GM18907 (cell line): Measurements from ENCODE around the gene LEAP2.
A peak's percentile ranks its signal among the peaks of the same experiment; 100 is the strongest.

Experiments
- ATAC-seq: cut with Tn5 transposase; IDR thresholded peaks from one replicate; pipeline ENCODE4 v1.9.1; 2021; ENCODE audit warnings: mild to moderate bottlenecking, moderate library complexity; ENCODE audit not compliant: unreplicated experiment

LEAP2 gene, protein sequence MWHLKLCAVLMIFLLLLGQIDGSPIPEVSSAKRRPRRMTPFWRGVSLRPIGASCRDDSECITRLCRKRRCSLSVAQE

DNA sequence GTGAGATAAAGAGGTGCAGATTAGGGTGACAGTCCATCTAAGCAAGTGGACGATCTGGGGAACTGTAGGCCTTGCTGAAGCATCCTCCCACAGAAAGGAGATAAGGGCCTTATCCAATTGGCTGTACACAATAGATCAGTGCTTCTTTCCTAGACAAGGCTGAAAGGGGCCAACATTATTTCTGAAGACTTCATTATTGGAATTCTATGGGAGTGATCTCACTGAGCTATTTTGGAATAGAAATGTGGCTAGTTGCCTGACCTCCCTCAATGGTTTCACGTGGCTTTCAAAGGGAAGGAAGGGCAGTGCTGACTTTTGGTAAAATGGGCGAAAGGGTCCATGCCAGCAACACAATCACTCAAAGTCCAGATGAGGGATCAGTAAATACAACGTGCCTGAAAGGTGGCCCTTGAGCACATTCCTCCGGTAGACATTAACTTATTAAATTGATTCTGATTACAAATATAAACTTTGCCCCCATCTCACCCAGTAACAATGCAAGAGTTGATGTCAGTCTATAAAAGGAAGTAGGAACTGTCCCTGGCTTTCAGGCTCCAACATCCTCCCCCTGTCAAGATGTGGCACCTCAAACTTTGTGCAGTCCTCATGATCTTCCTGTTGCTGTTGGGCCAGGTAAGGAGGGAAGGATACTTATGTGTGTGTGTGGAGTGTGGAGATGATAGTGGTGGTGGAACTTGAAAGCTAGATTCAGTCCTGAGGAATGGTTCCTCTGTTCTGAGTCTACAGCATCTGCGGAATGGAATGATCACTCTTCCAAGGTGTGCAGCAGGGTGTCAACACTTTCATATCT, at the start of gene LEAP2:
TSS of gene LEAP2 (plus strand) at position 550 of the 811 bp plus-strand sequence. CDS start at position 577, 27 bp downstream.
- ATAC-seq: no peak

DNA sequence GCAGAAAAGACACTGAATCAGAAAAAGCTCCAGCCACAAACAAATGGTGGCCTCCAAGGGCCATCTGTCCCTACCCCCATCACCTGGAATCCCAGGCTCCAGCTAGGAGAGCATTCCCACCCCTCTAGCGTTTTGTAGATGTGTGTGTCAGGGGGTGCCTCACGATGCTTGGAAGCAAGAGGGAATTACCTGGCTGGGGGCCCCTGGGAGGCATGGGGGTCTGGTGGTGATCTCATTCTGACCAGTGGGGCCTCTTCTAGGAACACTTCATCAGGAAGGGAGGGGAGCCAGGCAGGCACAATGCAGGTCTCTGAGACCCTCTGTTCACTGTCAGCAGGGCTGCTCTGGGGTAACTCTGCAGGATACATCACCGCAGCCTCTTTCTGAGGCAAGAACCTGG, 49.0 kb upstream of the LEAP2 start:
- no peak for ATAC-seq

DNA sequence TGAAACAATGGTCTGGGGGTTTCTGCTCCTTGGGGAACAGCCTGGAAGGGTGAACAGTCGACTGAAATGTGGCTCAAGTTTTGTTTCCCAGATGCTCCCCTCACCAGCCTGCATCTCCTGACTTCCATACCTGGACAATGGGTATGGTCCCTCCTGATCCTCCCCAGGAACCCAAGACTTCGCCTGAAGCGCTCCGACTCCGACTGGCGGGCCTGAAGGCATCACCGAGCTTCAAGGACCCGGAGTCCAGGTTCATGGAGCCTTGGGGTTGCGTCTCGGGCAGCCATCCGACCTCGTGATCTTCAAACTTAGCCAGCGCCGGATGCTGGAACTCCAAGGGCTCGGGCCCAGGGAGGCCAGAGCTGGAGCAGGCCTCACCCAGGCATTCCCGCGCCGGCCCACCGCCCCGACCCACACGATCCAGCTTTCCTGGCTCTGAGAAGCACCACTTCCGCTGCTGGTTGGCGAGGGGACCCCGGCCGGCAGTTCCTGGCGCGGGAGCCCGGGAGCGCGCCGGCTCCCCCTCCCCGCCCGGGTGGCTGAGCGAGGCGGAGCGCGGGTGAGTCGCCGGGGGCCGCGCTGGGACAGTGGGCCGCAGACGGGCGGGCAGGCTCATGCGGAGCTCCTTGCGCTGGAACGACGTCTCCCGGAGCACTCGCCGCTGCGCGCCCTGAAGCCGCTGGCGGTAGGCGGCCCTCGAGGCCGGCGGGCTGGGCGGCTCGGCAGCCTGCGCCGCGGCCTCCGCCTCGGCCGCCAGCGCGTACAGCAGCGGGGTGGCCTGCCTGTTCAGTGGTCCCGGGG, 48.2 kb upstream of the LEAP2 start:
- ATAC-seq: no peak

DNA sequence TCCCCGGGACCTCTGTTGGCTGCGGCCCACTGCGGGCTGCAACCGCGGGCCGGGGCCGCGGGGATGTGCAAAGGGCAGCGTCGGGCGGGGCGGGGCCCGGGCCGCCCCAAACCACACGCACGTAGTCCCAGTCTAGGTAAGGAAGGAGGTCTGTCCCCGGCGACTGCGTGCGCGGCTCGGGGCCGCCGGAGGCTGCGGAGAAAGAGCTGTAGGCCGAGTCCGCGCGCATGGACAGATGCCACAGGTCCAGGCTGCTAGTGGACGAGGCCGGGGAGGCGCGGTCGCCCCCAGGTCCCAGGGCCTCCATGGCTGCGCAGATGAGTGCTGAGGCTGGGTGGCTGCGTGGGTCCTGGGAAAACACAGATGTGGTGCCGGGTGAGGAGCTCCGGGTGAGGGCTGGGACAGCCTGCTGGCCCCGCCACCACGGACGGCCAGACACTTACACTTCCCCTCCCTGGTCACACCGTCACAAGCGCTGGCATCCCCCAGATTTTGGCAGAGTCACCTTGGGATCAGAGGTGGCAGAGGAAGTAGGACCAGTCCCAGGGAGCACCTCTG, 47.6 kb upstream of the LEAP2 start:
- no peak for ATAC-seq

DNA sequence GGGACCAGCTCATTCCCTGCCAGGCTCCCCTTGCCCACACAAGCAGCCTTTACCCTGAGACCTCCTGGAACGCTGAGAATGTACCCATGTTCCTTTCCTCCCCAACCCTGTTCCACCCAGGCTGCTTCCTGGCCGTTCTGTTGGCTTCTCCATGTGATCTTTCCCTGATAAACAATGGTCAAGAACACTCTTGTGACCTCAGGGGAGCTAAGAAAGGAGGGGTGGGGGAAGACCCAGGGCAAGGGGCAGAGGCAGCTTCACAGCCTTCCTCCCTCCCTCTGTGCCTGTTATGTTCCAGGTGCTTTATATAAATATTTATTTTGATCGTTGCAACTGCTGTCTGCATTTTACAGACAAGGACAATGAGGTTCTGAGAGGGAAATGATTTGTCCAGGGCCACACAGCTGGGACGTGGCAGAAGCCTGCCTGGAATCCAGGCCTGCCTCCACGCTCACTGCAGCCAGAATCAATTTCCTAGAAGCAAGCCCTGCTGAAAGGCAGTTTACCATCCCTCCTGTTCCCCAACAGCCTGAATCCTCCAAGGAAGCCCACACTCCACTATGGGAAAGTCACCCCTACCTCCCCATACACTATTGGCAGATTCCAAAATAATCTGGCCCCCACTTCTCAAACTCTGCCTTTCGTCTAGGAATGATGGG, 46.9 kb upstream of the LEAP2 start:
- ATAC-seq: no peak

DNA sequence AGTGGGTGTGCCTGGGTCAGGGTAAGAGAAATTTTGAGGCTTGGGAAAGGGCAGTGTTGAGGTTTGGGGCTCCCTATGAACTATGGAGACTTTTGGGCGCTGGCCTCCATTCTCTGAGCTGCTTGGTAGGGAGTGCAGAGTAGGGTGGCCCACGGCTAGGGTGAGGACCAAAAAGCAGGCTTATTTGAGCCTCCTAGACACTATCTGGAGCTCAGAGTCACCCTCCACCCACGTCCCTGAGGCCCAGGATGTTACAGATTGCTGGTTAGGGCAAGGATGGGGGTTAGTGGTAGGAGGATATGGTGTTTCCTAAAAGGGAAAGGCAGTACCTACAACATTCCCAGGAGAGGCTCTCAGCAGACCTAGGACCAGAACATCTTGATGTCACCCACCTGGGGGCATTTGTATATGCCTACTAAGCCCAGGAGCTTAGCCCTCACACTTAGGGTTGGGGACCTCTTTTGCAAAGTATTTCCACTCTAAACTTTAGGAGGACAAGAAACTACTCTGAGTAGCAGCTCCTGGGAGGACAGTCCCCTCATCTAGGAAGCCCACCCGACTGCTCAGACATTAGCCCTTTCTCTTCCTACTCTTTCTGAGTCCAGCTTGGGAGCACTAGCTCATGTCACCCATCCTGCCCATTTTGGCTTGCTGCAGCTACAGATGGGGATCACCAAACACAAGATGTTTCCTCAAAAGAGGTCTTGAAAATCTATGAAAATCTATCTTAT, 45.4 kb upstream of the LEAP2 start:
- ATAC-seq: no peak

DNA sequence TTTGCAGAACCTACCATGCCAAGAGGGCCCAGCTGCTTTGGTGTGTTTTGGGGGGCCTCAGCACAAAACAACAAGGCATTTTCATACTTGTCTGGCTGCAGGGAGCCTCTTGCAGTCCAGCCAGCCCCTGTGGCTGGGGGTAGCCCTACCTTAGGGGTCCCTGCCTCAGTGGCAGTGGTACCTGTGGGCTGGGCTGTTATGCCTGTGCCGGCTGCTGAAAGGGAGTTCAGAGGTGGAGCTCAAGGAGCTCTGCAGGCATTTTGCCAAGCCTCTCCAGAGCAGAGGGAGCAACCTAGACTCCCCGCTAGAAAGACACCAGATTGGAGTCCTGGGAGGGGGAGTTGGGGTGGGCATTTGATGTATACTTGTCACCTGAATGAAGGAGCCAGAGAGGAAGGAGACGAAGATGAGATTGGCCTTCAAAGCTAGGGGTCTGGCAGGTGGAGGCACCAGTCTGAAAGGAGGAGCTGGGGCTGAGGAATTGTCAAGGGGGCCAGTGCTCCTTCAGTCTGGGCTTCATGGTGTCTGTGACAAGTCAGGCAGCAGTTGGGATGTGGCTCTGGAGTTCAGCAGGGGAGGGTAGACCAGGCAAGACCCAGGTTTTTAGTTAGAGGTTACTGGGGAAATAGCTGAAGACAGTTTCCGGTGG, 44.5 kb upstream of the LEAP2 start:
- no peak for ATAC-seq

DNA sequence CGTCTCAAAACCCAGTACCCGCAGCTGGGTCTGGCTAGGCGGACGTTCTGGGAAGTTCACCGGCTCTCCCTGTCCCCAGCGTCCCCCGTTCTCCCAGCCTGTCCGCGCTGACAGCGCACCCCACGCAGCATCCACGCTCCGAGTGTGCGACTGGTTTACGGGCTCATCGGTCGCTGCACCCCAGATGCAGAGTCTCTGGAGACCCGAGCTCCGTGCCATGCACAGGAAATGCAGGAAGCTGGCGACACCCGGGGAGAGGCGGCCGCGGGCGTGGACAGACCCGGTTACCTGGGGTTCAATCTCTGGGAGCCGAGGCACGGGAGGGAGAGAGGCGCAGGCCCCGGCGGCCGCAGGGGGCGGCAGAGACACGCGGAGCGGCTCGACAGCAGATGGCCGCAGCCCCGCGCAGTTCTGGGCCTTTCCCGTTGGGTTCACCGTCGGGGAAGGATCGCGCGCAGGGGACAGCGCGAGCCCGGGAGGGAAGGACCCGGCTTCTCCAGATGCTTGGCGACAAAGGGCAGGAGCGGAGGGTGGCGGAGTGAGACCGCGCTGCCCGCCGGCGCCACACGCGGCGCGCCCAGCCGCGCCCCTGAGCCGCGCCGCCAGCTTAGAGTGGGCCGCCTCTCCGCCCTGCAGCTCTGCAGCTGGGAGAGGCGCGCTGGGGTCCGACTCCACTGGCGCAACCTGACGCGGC, 43.6 kb upstream of the LEAP2 start:
- ATAC-seq: peak; percentile 75

DNA sequence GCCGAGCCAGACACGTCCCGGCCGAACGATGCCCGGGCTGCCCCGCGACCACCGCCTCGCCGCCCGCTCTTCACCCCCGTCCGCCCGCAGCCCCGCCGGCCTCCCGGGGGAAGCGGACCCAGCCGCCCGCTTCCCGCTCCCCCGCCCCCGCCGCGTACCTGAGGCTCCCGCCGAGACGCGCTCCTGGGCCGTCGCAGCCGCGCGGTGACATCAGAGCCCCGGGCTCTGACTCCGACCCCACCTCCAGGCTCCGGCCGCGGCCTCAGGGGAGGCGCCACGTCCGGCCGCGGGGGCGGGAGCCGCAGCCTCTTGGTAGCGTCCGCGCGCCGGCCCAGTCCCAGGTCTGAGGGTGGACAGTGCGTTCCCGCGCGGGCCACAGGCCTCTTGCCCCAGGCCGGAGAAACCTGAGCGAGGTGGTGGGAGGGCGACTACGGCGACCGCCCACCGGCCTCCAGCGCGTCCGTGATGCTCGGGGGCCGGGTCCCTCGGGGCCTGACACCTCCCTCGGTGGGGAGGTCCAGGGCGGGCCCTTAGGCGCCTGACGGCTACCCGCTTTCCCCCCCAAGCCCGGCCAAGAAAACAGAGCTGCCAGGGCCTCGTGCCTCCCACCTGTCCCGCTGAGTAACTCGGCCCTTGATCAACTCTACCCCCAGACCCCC, 42.9 kb upstream of the LEAP2 start, which contains the start of gene SHROOM1:
TSS of gene SHROOM1 (minus strand) at position 212 of the 659 bp plus-strand sequence. CDS start 4,507 bp downstream, outside the sequence.
- ATAC-seq: peak; percentile 75

DNA sequence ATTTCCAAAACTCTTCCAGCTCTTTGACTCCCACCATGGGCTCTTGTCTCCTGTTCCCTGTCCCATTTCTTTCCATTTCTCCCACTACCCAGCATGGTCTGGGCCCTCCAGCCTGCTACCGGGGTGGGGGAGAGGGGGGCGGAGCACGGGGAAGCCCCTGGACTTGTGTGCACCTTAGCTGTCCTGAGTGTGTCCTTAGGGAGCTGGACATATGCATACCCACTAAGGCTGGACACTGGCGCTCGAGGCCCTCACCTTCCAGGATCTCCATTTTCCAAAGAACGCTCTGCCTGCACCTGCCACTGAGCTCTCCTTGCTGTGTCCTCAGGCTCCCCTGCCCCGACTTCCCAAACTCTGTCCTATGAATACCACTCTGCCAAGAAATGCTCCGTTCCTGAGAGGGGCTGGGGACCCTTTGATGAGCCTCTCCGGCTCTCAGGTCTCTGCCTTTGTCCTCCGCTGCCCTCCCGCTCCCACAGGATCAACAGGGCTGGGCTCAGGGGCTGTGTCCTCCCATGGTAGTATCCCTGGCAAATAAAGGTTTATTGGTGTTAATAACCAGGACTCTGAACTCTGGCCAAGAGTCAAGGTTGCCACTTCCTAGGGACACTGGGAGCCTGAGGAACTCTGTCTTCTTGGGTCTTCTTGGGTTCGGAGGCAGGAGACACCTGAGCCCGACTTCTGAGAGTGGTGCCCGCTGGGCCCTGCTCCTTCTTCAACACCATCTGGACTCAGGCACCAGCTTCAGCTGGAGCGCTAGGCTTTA, 42.2 kb upstream of the LEAP2 start:
- no peak for ATAC-seq

DNA sequence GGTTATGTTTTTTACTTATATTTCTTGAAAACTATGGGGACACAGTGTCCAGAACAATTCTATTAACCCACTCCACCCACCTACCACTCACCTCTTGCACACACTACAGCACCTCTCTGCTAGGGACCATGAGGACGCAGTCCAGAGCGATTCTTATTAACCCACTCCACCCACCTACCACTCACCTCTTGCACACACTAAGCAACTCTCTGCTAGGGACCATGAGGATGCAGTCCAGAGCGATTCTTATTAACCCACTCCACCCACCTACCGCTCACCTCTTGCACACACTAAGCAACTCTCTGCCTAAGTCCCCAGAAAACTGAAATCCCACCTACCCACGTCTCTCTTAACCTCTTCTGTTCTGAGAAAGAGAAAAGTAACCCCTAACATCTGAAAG, 40.9 kb upstream of the LEAP2 start:
- ATAC-seq: no peak

DNA sequence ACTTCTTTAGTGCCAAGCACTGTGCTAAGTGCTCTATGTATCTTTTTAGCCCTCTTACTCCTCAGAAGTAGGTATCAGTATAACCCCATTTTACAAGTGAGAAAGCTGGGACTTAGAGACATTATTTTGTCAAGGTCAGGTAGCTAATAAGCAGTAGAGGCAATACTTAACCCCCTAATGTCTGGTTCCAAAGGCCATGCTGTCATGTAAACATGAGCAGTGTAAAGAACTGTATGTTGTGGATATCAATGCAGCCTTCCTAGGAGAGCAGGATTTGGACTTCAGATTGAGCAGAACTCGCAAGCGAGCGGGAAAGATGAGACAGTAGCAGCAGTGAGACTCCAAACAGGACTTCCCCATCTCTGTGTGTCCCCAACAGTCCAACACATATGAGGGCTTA, 39.4 kb upstream of the LEAP2 start:
- ATAC-seq: no peak

DNA sequence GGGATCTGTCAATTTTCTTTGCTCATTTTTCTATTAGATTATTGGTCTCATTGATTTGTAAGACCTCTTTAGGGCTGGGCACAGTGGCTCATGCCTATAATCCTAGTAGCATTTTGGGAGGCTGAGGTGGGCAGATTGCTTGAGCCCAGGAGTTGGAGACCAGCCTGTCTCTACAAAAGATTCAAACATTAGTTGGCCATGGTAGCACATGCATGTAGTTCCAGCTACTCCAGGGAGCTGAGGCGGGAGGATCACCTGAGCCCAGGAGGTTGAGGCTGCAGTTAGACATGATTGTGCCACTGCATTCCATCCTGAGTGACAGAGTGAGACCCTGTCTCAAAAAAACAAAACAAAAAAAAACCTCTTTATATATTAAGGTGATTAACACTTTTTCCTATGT, 36.6 kb upstream of the LEAP2 start:
- no peak for ATAC-seq

DNA sequence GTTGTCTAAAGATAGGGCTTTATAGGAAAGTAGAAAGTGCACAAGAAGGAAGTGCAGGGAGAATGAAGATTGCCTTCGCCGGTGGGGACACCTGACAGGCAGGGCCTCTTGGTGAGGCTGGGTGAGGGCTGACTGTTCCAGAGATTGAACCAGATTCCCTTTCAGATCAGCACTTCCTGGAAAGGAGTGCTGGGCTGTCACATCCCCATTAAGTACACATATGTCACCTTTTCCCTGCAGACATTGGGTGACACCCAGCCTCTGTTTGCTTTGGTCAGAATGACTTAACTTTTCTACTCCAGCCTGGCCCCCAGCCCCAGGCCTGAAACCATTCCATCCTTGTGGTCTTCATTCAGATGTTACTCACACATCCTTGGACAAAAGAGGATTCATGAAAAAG, 35.6 kb upstream of the LEAP2 start:
- no peak for ATAC-seq

DNA sequence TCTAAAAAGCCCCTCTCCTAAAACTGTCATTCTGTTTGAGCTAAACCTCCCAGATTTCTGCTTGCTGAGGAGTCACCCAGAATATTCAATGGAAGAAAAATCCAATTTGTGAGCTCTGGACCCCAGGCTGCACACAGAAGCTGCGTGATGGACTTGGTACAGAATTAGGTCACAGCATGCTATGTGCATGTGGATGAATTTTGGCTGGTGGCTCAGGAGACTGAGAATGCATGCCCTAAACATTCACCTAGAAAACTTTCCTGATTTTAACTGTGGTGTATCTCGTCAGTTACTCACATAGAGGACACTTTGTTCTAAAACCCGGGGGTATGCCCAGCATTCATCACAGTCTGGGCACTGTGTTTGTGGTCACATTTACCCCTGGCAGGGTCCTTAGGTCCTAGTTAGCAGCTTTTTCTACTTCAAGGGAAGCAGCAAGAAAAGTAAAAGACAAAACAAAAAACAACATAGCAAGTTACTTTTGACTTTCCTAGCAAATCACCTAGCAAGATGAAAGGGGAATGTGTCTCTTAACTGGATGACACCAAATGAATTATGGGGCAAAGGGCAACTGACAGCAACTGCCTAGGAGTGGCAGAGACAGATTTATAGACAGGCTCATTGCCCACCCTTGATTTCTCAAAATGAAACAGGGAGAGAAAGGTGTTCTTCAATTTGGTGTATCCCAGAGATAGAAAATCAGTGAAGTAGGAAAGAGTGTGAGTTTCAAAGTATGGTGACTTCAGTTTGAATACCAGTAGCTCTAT, 34.8 kb upstream of the LEAP2 start:
- ATAC-seq: no peak

DNA sequence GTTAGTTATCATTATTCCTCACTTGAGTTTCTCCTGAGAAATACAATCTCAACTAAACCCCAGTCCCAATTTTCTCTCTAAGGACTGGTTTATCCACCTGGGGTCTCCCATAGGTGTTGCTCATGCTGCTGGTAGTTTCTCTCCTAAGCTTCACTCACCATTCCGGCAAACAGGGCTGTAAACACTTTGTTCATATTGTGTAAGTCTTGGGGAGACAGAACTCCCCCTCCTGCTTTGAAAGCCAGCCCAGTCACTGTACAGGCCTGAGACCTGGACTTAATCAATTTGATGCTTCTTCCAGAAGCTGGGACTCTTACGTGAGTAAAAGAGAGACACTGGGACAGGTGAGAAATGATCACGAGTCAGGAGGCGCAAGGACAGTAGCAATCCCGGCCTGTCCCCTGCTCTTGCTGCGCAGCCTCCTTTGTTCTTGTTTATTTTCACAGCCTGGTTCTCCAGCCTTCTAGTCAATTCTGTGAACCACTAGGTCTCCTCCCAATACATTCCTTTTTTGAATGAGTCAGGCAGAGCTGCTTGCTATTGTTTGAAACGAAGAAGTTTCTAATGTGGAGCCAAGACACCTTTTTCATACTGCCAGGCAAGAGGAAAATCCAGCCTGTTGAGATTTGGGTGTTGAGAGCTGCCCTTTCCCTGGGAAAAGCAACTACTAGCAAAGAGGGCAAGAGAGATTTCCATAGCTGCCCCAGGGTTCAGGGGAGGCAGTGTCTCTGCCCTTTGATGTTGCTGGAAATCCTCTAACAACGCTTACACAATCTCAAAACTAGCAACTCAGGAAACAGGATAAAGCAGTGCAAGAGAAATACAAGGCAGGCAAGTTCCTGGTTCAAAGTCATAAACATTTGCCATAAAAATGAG, 33.8 kb upstream of the LEAP2 start:
- ATAC-seq: no peak
